GM12801 (cell line): ENCODE results near the gene PLCG2.

ENCODE experiments used
- TF ChIP-seq, protein P1 (sequence below): IDR thresholded peaks from one replicate; pipeline ENCODE4 v1.5.1; 2011; ENCODE audit warnings: control low read depth; ENCODE audit not compliant: insufficient read length; ENCODE audit errors: extremely low read depth

The PLCG2 gene

DNA sequence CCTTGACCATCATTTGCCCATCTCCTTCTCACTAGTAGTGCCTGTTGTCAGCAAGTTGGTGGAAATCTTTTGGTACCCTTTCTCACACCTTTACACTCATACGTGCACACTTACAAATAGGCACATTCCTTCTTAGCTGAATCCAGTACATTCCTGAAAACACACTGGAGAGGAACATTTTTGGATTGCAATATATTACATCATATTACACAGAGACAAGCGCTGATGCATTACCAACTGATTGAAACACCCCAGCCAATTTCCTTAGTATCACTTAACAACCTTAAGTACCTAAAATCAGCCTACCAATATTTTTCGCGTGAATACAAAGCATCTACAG, 64.1 kb downstream of the PLCG2 start:
- TF ChIP-seq, protein P1, sequence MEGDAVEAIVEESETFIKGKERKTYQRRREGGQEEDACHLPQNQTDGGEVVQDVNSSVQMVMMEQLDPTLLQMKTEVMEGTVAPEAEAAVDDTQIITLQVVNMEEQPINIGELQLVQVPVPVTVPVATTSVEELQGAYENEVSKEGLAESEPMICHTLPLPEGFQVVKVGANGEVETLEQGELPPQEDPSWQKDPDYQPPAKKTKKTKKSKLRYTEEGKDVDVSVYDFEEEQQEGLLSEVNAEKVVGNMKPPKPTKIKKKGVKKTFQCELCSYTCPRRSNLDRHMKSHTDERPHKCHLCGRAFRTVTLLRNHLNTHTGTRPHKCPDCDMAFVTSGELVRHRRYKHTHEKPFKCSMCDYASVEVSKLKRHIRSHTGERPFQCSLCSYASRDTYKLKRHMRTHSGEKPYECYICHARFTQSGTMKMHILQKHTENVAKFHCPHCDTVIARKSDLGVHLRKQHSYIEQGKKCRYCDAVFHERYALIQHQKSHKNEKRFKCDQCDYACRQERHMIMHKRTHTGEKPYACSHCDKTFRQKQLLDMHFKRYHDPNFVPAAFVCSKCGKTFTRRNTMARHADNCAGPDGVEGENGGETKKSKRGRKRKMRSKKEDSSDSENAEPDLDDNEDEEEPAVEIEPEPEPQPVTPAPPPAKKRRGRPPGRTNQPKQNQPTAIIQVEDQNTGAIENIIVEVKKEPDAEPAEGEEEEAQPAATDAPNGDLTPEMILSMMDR, result no peak

DNA sequence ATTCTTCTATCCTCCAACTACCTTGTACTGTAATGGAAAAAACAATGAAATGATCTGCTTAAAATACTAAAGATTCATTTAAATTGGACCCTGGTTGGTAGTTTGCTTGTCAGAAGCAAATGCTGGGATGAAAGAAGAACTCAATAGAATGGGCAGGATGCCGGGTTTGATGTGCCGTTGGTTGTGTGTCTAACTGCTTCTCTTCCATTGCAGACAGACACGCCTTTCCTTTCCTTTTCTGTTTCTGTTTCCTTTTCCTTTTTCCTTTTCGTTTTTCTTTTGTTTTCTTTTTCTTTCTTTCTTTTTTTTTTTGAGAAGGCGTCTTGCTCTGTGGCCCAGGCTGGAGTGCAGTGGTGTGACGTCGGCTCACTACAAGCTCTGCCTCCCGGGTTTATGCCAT, 64.6 kb downstream of the PLCG2 start:
- TF ChIP-seq, protein P1, result no peak

DNA sequence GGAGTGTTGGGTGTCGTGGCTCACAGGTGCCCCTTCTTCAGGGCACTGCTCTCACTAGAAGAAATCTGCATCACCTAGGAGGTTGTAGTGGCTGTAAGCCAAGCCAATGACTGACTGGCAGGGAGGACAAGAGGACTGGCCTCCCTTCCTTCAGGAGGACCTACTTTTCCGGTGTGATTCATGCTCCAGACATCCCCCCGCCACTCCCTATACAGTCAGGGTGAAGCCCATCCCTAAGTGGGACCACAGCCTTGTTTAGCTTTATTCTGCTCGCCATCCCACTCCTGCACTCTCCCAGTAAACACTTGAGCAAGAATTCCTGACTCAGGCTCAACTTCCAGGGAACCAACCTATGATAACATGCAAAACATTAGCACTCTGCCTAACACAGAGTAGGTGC, 67.0 kb downstream of the PLCG2 start:
- TF ChIP-seq, protein P1, result no peak

DNA sequence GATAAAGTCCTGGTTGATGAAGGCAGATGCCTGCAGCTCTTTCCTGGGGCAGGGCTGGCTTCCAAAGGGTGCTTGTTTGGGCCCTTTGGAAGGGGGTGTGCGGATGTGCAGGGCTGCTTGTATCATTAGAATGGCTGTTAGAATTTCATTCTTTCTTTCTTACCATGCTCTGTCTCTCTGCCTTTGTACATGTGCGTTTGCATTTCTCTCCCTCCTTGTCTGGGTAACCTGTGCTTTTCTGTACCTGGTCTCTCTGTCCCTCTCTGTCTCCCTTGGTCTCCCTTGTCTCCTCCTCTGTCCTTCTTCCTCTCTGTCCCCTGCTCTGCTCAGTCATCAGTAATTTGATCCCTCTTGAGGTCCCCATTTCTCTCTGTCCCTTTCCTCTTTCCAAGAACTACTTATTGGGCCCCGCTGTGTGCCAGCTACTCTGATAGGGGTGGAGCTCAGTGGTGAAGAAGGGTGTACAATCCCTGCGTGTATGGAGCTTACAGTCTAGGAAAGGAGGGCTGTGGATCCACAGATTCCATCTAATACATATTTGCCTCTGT, 69.3 kb downstream of the PLCG2 start:
- TF ChIP-seq, protein P1, result no peak

DNA sequence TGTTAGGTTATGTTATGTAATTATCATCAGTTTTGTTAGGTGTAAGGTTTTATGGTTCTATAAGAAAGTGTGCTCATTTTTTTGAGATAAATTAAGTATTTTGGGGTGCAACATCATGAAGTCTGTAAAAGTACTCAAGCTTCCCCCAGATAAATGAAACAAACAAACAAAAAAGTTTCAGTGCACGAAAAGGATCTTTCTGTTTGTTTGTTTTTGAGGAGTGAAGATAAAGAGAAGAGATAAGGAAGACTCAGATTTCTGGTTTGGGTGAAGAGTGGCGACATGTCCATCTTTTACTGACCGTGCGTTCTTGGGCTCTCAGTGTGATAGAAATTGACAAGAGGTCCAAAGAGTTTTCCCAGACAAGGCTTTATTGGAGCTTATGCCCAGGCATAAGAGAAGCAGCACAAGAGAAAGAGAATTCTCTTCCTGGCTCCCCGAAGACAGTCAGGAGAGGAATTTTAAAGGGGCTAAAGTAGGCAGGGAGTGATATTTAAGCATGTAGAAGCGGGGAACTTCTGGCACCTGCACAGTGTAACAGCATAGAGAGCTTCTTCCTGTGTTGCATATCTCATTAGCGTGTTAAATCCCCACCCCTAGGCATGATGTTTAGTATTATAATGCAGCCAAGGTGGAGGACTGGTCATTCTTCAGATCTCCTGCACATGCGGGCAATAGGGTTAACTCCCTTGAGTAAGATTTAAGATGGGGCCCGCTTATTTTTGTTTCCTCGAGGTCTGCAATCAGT, 71.3 kb downstream of the PLCG2 start:
- TF ChIP-seq, protein P1, result no peak

DNA sequence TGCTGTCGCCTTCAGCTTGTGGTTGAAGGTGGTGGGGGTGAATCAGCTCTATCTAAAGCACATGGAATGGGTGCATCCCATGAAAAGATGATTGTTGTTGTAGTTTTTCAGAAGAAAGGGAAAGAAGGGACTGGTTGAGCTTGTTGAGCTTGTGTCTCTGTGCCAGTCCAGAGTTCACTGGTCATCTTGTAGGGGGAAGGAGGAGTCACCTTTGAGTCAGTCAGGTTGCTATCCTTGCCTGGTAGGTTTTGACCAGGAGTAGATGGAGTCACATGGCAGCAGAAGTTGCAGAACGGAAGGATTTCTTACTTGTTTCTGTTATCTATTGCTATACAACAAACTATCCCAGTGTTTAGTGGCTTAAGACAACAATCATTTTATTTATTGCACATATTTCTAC, 73.3 kb downstream of the PLCG2 start:
- TF ChIP-seq, protein P1, result no peak

DNA sequence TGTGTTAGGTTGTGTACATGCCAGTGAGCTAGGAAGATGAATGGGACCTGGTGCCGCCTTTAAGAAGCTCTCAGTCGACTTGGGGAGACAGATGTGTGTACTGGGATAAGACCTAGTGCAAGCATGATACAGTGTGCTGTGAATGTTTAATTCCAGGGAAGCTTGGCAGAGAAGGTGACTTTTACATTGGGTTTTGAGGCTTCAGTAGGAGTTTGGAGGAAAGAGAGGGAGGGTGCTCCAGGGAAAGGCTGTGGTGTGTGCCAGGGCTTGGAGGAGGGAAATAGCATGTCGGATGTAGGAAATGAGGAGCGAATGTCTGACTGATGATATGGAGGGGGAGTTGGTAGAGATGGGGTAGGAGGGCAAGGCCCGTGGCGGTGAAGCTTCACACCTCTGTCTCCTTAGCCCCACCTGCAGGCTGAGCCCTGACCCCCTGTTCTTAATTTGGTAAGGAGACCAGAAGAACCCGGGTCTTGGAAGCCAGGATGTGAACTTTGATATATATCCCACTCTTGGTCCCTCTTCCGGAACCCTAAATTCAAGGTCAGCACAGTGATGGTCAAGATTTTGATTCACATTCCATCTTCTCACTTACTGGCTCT, 76.6 kb downstream of the PLCG2 start:
- TF ChIP-seq, protein P1, result no peak
